IPS DF 6.9 (cell line): Measurements from ENCODE around the gene CFAP410.
"Not testable (repeated sequence)": the region's sequence is repeated elsewhere in the genome, so short reads cannot be mapped to it uniquely, and the experiment has no call there.

Experiments
- DNase-seq: peaks from one replicate; pipeline ENCODE4 v3.0.0-alpha.2; 2013; ENCODE audit warnings: low read depth, low spot score
- H3K27ac ChIP-seq: one replicate; pipeline ENCODE4 v1.5.1; 2013; ENCODE audit warnings: low read length, control low read depth
- H3K27me3 ChIP-seq: 2 replicates; pipeline ENCODE4 v1.6.1; 2013; ENCODE audit warnings: mild to moderate bottlenecking, low read length; ENCODE audit not compliant: control insufficient read depth, insufficient read depth
- H3K36me3 ChIP-seq: 2 replicates; pipeline ENCODE4 v1.6.1; 2013; ENCODE audit warnings: low read length; ENCODE audit not compliant: control insufficient read depth, insufficient read depth
- H3K4me1 ChIP-seq: 2 replicates; pipeline ENCODE4 v1.6.1; 2013; ENCODE audit warnings: low read length; ENCODE audit not compliant: control insufficient read depth, insufficient read depth
- H3K4me3 ChIP-seq: 2 replicates; pipeline ENCODE4 v1.5.1; 2013; ENCODE audit warnings: mild to moderate bottlenecking, low read length
- H3K9me3 ChIP-seq: 2 replicates; pipeline ENCODE4 v1.6.1; 2013; ENCODE audit warnings: low read length, inconsistent platforms; ENCODE audit not compliant: control insufficient read depth, insufficient read depth
- whole genome bisulfite sequencing: extraction: QIAGEN DNeasy Blood & Tissue Kit; methylation state at CpG from one replicate; pipeline ENCODE4 v1.1.7; 2013; ENCODE audit warnings: mixed read lengths, missing lambda C conversion rate; ENCODE audit not compliant: insufficient read length, insufficient coverage; 5-methylcytosine and 5-hydroxymethylcytosine counted together

The CFAP410 gene

DNA sequence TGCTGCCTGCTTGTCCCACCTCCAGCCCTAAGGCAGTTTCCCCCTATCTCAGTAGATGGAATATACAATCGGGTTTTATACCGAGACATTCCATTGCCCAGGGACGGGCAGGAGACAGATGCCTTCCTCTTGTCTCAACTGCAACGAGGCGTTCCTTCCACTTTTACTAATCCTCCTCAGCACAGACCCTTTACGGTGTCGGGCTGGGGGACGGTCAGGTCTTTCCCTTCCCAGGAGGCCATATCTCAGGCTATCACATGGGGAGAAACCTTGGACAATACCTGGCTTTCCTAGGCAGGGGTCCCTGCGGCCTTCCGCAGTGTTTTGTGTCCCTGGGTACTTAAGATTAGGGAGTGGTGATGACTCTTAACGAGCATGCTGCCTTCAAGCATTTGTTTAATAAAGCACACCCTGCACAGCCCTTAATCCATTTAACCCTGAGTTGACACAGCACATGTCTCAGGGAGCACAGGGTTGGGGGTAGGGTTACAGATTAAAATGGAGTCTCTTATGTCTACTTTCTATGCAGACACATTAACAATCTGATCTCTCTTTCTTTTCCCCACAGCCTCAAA, 55.9 kb downstream of the CFAP410 start:
- DNase-seq, H3K27me3 ChIP-seq, H3K4me1 ChIP-seq, H3K36me3 ChIP-seq, H3K27ac ChIP-seq, H3K4me3 ChIP-seq, H3K9me3 ChIP-seq: not testable (repeated sequence)
- WGBS, result no CpG with 5 or more reads among the region's 11 CpGs

DNA sequence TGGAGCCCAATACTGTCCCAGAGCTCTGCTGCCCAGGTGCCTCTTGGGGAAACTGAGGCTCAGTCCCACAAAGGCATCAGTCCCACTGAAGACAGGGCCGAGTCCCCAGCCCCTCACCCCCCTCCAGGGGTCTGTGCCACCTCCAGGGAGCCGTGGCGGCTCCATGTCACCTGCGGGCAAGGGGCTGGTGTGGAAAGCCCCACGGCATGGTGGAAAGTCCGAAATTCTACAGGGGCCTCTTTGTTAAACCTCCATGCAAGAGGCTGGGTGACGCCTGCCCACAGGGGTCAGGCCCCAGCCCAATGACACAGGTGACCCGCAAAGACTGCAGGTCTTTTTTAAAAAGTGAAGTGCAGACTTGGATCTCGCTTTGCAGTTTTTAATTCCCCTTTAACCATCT, 56.8 kb downstream of the CFAP410 start:
- Histone ChIP-seq H3K27ac (no peak overlapping the region), H3K4me1 (peaks cover 7% of the 10 kb centered on the region), H3K4me3 (no peak overlapping the region), H3K9me3 (no peaks in the 10 kb centered on the region), H3K27me3 (no peaks in the 10 kb centered on the region), H3K36me3 (no peaks in the 10 kb centered on the region; the same call in 1 of the 2 replicates)
- no CpG with 5 or more reads among the region's 9 CpGs for WGBS
- DNase-seq, result no peak

DNA sequence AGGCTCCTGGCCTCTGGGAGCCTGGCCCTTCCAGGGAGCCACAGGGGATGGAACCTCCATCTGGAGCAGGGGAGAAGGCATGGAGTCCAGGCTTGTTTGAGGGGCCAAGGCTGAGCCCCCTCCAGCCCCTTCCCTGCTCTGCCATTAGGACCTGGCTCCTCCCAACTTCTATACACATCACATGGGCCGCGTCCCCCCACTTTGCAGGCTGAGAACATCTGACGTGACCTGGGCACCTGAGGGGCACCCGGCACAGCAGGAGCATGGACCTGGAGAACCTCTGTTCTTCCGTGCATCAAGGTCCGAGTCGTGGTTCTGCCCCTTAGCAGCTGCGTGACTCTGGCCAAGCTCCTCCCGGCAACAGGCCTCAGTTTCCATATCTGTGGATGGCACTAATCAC, 57.4 kb downstream of the CFAP410 start:
- Histone ChIP-seq H3K27me3 (no peaks in the 10 kb centered on the region), H3K27ac (no peak overlapping the region), H3K4me1 (peaks cover 7% of the 10 kb centered on the region), H3K36me3 (no peaks in the 10 kb centered on the region; the same call in 1 of the 2 replicates), H3K9me3 (no peaks in the 10 kb centered on the region), H3K4me3 (no peak overlapping the region)
- WGBS, result no CpG with 5 or more reads among the region's 9 CpGs
- no peak for DNase-seq

DNA sequence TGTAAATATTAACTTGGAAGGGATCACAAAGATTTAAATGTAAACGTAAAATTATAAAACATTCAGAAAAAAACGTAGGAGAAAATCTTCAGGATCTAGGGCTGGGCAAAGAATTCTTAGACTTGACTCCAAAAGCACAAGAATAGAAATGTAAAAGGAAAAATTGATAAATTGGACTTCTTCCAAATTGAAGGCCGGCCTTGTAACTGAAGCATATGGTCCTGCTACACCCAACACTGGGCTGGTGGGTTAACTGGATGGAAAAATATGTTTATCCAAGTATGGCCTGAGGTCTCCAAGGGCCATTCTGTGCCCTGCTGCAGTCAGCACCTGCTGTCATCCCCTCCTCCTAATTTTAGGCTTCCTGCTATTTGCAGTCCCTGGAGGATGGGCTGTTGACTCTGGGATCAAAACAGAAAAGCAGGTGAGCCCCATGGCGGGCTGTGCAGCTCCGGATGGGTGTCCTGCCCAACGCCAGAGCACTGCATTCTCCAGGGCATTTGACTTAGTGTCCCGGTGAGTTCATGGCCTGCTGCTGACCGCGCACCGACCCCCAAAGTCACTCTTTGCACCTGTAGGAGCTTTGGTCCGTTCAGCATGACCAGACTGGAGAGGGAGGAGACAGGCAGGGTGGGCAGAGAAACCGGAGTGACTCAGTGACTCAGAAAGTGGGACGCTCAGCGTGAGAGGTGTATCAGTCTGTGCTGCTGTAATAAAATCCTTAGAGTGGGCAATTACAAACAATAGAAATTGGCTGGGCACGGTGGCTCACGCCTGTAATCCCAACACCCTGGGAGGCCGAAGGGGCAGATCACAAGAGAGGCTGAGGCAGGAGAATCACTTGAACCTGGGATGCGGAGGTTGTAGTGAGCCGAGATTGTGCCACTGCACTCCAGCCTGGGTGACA, 59.6 kb downstream of the CFAP410 start:
- no peaks in the 10 kb centered on the region; the same call in 1 of the 2 replicates for H3K36me3 ChIP-seq
- H3K4me3 ChIP-seq, result no peak overlapping the region
- no peak overlapping the region for H3K27ac ChIP-seq
- no peak for DNase-seq
- WGBS, result no CpG with 5 or more reads among the region's 19 CpGs
- no peaks in the 10 kb centered on the region for H3K27me3 ChIP-seq
- H3K4me1 ChIP-seq, result peaks cover 7% of the 10 kb centered on the region
- no peaks in the 10 kb centered on the region for H3K9me3 ChIP-seq
